ENCODE measurements around the gene LNX1. TPM values are rescaled to one million over a fixed set of nuclear protein-coding genes. Genes with fewer than 3 reads are reported as not detected.

LNX1 gene
- total and polyA plus RNA-seq, 7 donors, result 2.3 to 7.9 (median 4.6) TPM

DNA sequence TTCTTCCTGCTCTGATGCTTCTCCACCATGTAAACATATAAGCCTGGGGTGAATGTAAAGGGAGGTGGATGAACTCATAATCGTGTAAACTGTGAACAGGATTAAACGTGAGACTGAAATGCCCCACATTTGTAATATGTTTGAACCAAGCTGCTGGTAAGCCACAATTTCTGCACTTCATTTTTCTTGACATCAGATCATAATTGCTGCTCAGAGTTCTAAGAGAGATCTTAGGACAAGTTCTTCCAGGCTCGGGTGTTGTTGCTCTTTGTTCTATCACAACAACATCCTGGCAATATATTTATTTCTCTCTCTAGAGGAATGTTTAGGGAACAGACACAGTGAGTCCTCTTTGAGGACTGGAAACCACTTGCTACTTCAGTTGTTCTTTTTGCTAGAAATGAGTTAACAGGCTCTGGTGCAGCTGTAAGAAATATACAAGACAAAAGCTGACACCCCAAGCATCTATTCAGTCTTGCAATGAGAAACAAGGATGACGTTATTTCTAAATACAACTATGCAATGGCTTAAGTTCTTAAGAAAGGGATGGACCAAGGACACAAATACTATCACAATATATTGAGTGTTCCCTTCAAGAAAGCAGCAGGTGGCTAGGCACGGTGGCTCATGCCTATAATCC, 59.6 kb downstream of the LNX1 start:
- no peak for DNase-seq
- no peaks in the 10 kb centered on the region for H3K36me3 ChIP-seq
- no peaks in the 10 kb centered on the region for H3K27me3 ChIP-seq
- no peak for TF ChIP-seq EP300 (IDR thresholded peaks at IDR 0.05)
- no peak for TF ChIP-seq POLR2A (IDR thresholded peaks at IDR 0.05)
- no peak for TF ChIP-seq POLR2AphosphoS5 (IDR thresholded peaks at IDR 0.05)
- TF ChIP-seq, protein P1, sequence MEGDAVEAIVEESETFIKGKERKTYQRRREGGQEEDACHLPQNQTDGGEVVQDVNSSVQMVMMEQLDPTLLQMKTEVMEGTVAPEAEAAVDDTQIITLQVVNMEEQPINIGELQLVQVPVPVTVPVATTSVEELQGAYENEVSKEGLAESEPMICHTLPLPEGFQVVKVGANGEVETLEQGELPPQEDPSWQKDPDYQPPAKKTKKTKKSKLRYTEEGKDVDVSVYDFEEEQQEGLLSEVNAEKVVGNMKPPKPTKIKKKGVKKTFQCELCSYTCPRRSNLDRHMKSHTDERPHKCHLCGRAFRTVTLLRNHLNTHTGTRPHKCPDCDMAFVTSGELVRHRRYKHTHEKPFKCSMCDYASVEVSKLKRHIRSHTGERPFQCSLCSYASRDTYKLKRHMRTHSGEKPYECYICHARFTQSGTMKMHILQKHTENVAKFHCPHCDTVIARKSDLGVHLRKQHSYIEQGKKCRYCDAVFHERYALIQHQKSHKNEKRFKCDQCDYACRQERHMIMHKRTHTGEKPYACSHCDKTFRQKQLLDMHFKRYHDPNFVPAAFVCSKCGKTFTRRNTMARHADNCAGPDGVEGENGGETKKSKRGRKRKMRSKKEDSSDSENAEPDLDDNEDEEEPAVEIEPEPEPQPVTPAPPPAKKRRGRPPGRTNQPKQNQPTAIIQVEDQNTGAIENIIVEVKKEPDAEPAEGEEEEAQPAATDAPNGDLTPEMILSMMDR (IDR thresholded peaks at IDR 0.05), result no peak
- H3K27ac ChIP-seq, result no peak overlapping the region
- peaks cover 0 to 7% (median 0%) of the 10 kb centered on the region in 4 donors for H3K4me1 ChIP-seq
- H3K4me3 ChIP-seq, result no peak overlapping the region
- intact Hi-C loops (cut with DNase I), result no loop called here
- WGBS, 2 donors, result 85 to 86% methylated on average over 5 of the region's 5 CpGs
- H3K9me3 ChIP-seq, result no peaks in the 10 kb centered on the region

- Histone ChIP-seq H3K27me3 (no peaks in the 10 kb centered on the region), H3K4me3 (no peak overlapping the region), H3K27ac (no peak overlapping the region), H3K9me3 (no peaks in the 10 kb centered on the region), H3K36me3 (no peaks in the 10 kb centered on the region), H3K4me1 (peaks cover 0 to 7% (median 0%) of the 10 kb centered on the region in 4 donors)
- intact Hi-C loops (cut with DNase I), result no loop called here
- no peak for TF ChIP-seq POLR2A (IDR thresholded peaks at IDR 0.05)
- TF ChIP-seq EP300 (IDR thresholded peaks at IDR 0.05), result no peak
- no peak for TF ChIP-seq POLR2AphosphoS5 (IDR thresholded peaks at IDR 0.05)
- TF ChIP-seq, protein P1 (IDR thresholded peaks at IDR 0.05), result no peak
- DNase-seq, result no peak
- 91 to 93% methylated on average over 3 of the region's 3 CpGs for WGBS, 2 donors
Observed at GRCh38 chr4:53529025-53529424, 62.3 kb downstream of the LNX1 start.

DNA sequence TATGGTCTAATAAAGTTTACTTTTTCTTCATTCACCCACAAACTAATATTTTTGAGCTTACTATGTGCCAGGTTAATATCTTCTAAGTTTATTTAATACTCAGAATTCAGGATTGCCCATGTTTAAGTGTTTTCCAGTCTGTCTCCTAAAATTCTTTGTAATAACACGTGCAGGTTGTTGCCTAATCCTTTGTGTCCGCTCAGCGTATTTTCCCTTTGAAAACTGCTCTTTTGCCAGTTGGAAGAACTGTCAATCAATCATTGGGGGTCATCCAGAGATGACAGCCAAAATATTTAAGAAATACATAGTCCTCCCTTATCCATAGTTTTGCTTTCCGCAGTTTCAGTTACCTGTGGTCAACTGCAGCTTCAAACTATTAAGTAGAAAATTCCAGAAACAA, 63.4 kb downstream of the LNX1 start:
- intact Hi-C loops (cut with DNase I), result no loop called here
- DNase-seq, result no peak
- WGBS, 2 donors, result 96 to 97% methylated on average over 4 of the region's 4 CpGs
- Histone ChIP-seq H3K9me3 (no peaks in the 10 kb centered on the region), H3K27ac (no peak overlapping the region), H3K4me1 (peaks cover 0 to 6% (median 0%) of the 10 kb centered on the region in 4 donors), H3K27me3 (no peaks in the 10 kb centered on the region), H3K4me3 (no peak overlapping the region), H3K36me3 (no peaks in the 10 kb centered on the region)
- TF ChIP-seq EP300 (IDR thresholded peaks at IDR 0.05) (no peak), POLR2A (IDR thresholded peaks at IDR 0.05) (no peak), POLR2AphosphoS5 (IDR thresholded peaks at IDR 0.05) (no peak)
- TF ChIP-seq, protein P1 (IDR thresholded peaks at IDR 0.05), result no peak

- TF ChIP-seq EP300 (IDR thresholded peaks at IDR 0.05), result no peak
- TF ChIP-seq POLR2A (IDR thresholded peaks at IDR 0.05), result no peak
- TF ChIP-seq, protein P1 (IDR thresholded peaks at IDR 0.05), result no peak
- no peak for TF ChIP-seq POLR2AphosphoS5 (IDR thresholded peaks at IDR 0.05)
- DNase-seq, result no peak
- Histone ChIP-seq H3K27ac (no peak overlapping the region), H3K9me3 (no peaks in the 10 kb centered on the region), H3K36me3 (no peaks in the 10 kb centered on the region), H3K4me1 (no peaks in the 10 kb centered on the region), H3K4me3 (no peak overlapping the region), H3K27me3 (no peaks in the 10 kb centered on the region)
- intact Hi-C loops (cut with DNase I), result no loop called here
- 60 to 78% methylated on average over 1 of the region's 1 CpG for WGBS, 2 donors
Observed at GRCh38 chr4:53527326-53527725, 64.0 kb downstream of the LNX1 start.

- TF ChIP-seq, protein P1 (IDR thresholded peaks at IDR 0.05), result no peak
- no peak for TF ChIP-seq POLR2AphosphoS5 (IDR thresholded peaks at IDR 0.05)
- TF ChIP-seq POLR2A (IDR thresholded peaks at IDR 0.05), result no peak
- TF ChIP-seq EP300 (IDR thresholded peaks at IDR 0.05), result no peak
- Histone ChIP-seq H3K27ac (no peak overlapping the region), H3K9me3 (no peaks in the 10 kb centered on the region), H3K27me3 (no peaks in the 10 kb centered on the region), H3K36me3 (no peaks in the 10 kb centered on the region), H3K4me1 (no peaks in the 10 kb centered on the region), H3K4me3 (no peak overlapping the region)
- no peak for DNase-seq
- intact Hi-C loops (cut with DNase I), result no loop called here
Observed at GRCh38 chr4:53522334-53522733, 69.0 kb downstream of the LNX1 start.

Data from sigmoid colon (tissue), 7 donors.